HepG2 (cell line): Measurements from ENCODE around the gene IL11RA. TPM values are rescaled to one million over a fixed set of nuclear protein-coding genes. Genes with fewer than 3 reads are reported as not detected.

Experiments
- ARID3A ChIP-seq: IDR thresholded peaks from 2 replicates; pipeline ENCODE4 v1.6.1; 2012; ENCODE audit warnings: low read depth, low read length, improper control_type of control experiment
- CEBPG ChIP-seq: IDR thresholded peaks from 2 replicates; pipeline ENCODE4 v1.6.1; 2016
- DMTF1 ChIP-seq: sonication (generic); formaldehyde crosslinking; IDR thresholded peaks from 2 replicates; pipeline ENCODE4 v1.4.0; 2020; ENCODE audit warnings: mild to moderate bottlenecking, missing genetic modification reagents
- DPF2 ChIP-seq: sonication (generic); formaldehyde crosslinking; IDR thresholded peaks from 2 replicates; pipeline ENCODE4 v1.4.0; 2020; ENCODE audit warnings: mild to moderate bottlenecking, low read depth, missing genetic modification reagents, borderline replicate concordance
- GABPA ChIP-seq, 2 experiments: IDR thresholded peaks; 2 replicates each; pipeline ENCODE4 v1.6.1; 2011 to 2016; ENCODE audit warnings: low read depth in 2 of 2, low read length in 1 of 2, missing biosample characterization in 1 of 2, missing genetic modification characterization in 1 of 2
- HNRNPL ChIP-seq: fragments of 200-400 bp; formaldehyde crosslinking; IDR thresholded peaks from 2 replicates; pipeline ENCODE4 v1.6.1; 2017; ENCODE audit warnings: mild to moderate bottlenecking, low read depth, low read length
- IRF9 ChIP-seq: sonication (generic); formaldehyde crosslinking; IDR thresholded peaks from 2 replicates; pipeline ENCODE4 v1.8.0; 2022; ENCODE audit warnings: missing genetic modification reagents, mild to moderate bottlenecking, borderline replicate concordance
- KDM5B ChIP-seq: sonication (generic); formaldehyde crosslinking; IDR thresholded peaks from 2 replicates; pipeline ENCODE4 v1.4.0; 2020; ENCODE audit warnings: missing genetic modification reagents, mild to moderate bottlenecking, borderline replicate concordance
- MBNL3 ChIP-seq: fragments of 250-450 bp; sonication (Bioruptor Pico); conservative IDR thresholded peaks from 2 replicates; pipeline ENCODE4 v1.8.0; 2022; ENCODE audit warnings: mild to moderate bottlenecking, inconsistent platforms
- MIER3 ChIP-seq: IDR thresholded peaks from 2 replicates; pipeline ENCODE4 v1.6.1; 2016; ENCODE audit warnings: missing compliant biosample characterization, borderline replicate concordance
- MYC ChIP-seq: sonication (generic); formaldehyde crosslinking; IDR thresholded peaks from 2 replicates; pipeline ENCODE4 v1.9.0; 2021; ENCODE audit warnings: missing genetic modification reagents, borderline replicate concordance
- NCOA2 ChIP-seq: sonication (generic); formaldehyde crosslinking; IDR thresholded peaks from 2 replicates; pipeline ENCODE4 v1.8.0; 2022; ENCODE audit warnings: inconsistent platforms
- PLSCR1 ChIP-seq: sonication (generic); formaldehyde crosslinking; IDR thresholded peaks from 2 replicates; pipeline ENCODE4 v1.5.0; 2020; ENCODE audit warnings: missing genetic modification reagents, mild to moderate bottlenecking, borderline replicate concordance
- POGZ ChIP-seq: sonication (generic); formaldehyde crosslinking; IDR thresholded peaks from 2 replicates; pipeline ENCODE4 v1.4.0; 2020; ENCODE audit warnings: mild to moderate bottlenecking, missing genetic modification reagents
- RBFOX2 ChIP-seq: fragments of 200-400 bp; formaldehyde crosslinking; IDR thresholded peaks from 2 replicates; pipeline ENCODE4 v1.6.1; 2017; ENCODE audit warnings: low read depth, mild to moderate bottlenecking, low read length
- SMC3 ChIP-seq: IDR thresholded peaks from 2 replicates; pipeline ENCODE4 v1.6.1; 2011; ENCODE audit warnings: low read length, improper control_type of control experiment
- SPEN ChIP-seq: sonication (generic); formaldehyde crosslinking; IDR thresholded peaks from 2 replicates; pipeline ENCODE4 v1.5.1; 2020; ENCODE audit warnings: low read depth, mild to moderate bottlenecking, missing genetic modification reagents
- SRF ChIP-seq: IDR thresholded peaks from 2 replicates; pipeline ENCODE4 v1.6.1; 2011; ENCODE audit warnings: mild to moderate bottlenecking, low read depth, low read length, moderate library complexity
- ZFP37 ChIP-seq: sonication (generic); formaldehyde crosslinking; IDR thresholded peaks from 2 replicates; pipeline ENCODE4 v1.4.0; 2020; ENCODE audit warnings: missing genetic modification reagents, borderline replicate concordance
- ZNF12 ChIP-seq: sonication (generic); formaldehyde crosslinking; IDR thresholded peaks from 2 replicates; pipeline ENCODE4 v1.5.0; 2020; ENCODE audit warnings: missing genetic modification reagents
- ZNF256 ChIP-seq: sonication (generic); formaldehyde crosslinking; conservative IDR thresholded peaks from 2 replicates; pipeline ENCODE4 v1.4.0; 2020; ENCODE audit warnings: missing genetic modification reagents
- ZNF564 ChIP-seq: sonication (generic); formaldehyde crosslinking; IDR thresholded peaks from 2 replicates; pipeline ENCODE4 v1.8.1; 2023; ENCODE audit warnings: mild to moderate bottlenecking, missing genetic modification reagents
- ZNF691 ChIP-seq: sonication (generic); formaldehyde crosslinking; IDR thresholded peaks from 2 replicates; pipeline ENCODE4 v1.4.0; 2020; ENCODE audit warnings: missing genetic modification reagents, low read depth, mild to moderate bottlenecking, borderline replicate concordance
- polyA plus RNA-seq, 8 experiments: library from polyadenylated mRNA; depleted of rRNA in 3 of 8; stranded (reverse) in 7 of 8; unstranded in 1 of 8; fragments of >200 nt; fragmentation: Illumina TruSeq in 4 of 8; extraction: Trizol in 4 of 8; gene quantifications; 2 replicates each; pipeline versions ENCODE4 v1.2.1 to v1.2.3, GENCODE V29; 2011 to 2016; ENCODE audit warnings: low read depth in 4 of 8, missing spikeins in 1 of 8, mixed read lengths in 1 of 8; ENCODE audit not compliant: insufficient read depth in 1 of 8
- total RNA-seq, 5 experiments: library from RNA; depleted of rRNA; stranded (reverse); fragments of >200 nt; fragmentation: Illumina TruSeq; extraction: Trizol; gene quantifications; 2 replicates each; pipeline ENCODE4 v1.2.3, GENCODE V29; 2016; ENCODE audit warnings: low read depth in 1 of 5

The IL11RA gene
- total and polyA plus RNA-seq, 2 of the 13 experiments (the other 11 are each of a cell fraction or from before 2014, with no cell fraction given): 2.0 to 4.2 TPM

GRCh38 chr9:34688329-34689115, 36.5 kb downstream of the IL11RA start (continued):
- no peak for TF ChIP-seq ZNF12 (CRISPR knock-in tag)
- no peak for TF ChIP-seq MIER3 (CRISPR knock-in tag)
- no peak; the same call in 1 of the 2 replicates for TF ChIP-seq MYC
- no peak for TF ChIP-seq PLSCR1 (CRISPR knock-in tag)
- peak; percentile 40; the same call in 1 of the 2 replicates for TF ChIP-seq ARID3A
- no peak for TF ChIP-seq SPEN (CRISPR knock-in tag)
- TF ChIP-seq CEBPG (CRISPR knock-in tag): peak; percentile 50
- TF ChIP-seq NCOA2: peak; percentile 61
- no peak for TF ChIP-seq SMC3
- no peak for TF ChIP-seq ZNF564 (CRISPR knock-in tag)
- no peak for TF ChIP-seq HNRNPL
- no peak for TF ChIP-seq ZNF256 (CRISPR knock-in tag)
- TF ChIP-seq DPF2: peak; percentile 82
- no peak for TF ChIP-seq ZNF691 (CRISPR knock-in tag)
- no peak for TF ChIP-seq ZFP37
- TF ChIP-seq DMTF1 (CRISPR knock-in tag): no peak
- TF ChIP-seq MBNL3 (CRISPR knock-in tag): no peak
- no peak for TF ChIP-seq RBFOX2
- peak; percentile 32; the same call in 1 of the 2 replicates for TF ChIP-seq POGZ
- TF ChIP-seq GABPA (IDR thresholded peaks at IDR 0.05; ENCODE audit: low read depth, low read length): no peak
- TF ChIP-seq GABPA (CRISPR knock-in tag; IDR thresholded peaks at IDR 0.05; ENCODE audit: low read depth): peak; percentile 37; the same call in 1 of the 2 replicates
- TF ChIP-seq KDM5B (CRISPR knock-in tag): no peak; the same call in 1 of the 2 replicates
- TF ChIP-seq IRF9: no peak
- no peak for TF ChIP-seq SRF
